K562 (cell line): ENCODE measurements around the gene SMC6. TPM values are rescaled to one million over a fixed set of nuclear protein-coding genes. Genes with fewer than 3 reads are reported as not detected.

Experiments used
- BCOR ChIP-seq: fragments of 450-650 bp; IDR thresholded peaks from 2 replicates; pipeline ENCODE4 v1.6.1; 2016
- BHLHE40 ChIP-seq: IDR thresholded peaks from 2 replicates; pipeline ENCODE4 v1.6.1; 2011; ENCODE audit warnings: low read length, improper control_type of control experiment
- CBX3 ChIP-seq, 2 experiments: IDR thresholded peaks; 1 replicate in 1 of 2; 2 replicates in 1 of 2; pipeline ENCODE4 v1.6.1; 2012; ENCODE audit warnings: inconsistent platforms in 2 of 2, low read length in 2 of 2, borderline replicate concordance in 1 of 2, control low read depth in 1 of 2
- ELF4 ChIP-seq: fragments of 450-650 bp; formaldehyde crosslinking; IDR thresholded peaks from 2 replicates; pipeline ENCODE4 v1.4.0; 2022; ENCODE audit warnings: missing genetic modification characterization
- EWSR1 ChIP-seq: fragments of 450-650 bp; IDR thresholded peaks from 2 replicates; pipeline ENCODE4 v1.6.1; 2018; ENCODE audit warnings: borderline replicate concordance, mild to moderate bottlenecking, low read depth, moderate library complexity; ENCODE audit not compliant: partially characterized antibody
- GABPA ChIP-seq: fragments of 200-800 bp; sonication (Bioruptor generic); conservative IDR thresholded peaks from 2 replicates; pipeline ENCODE4 v1.6.1; 2016; ENCODE audit warnings: low read depth, missing genetic modification characterization, missing compliant biosample characterization
- HES1 ChIP-seq: fragments of 450-650 bp; IDR thresholded peaks from 2 replicates; pipeline ENCODE4 v1.6.1; 2016; ENCODE audit warnings: low read depth, mild to moderate bottlenecking, moderate library complexity
- HLTF ChIP-seq: fragments of 450-650 bp; IDR thresholded peaks from 2 replicates; pipeline ENCODE4 v1.6.1; 2016
- IRF2 ChIP-seq: sonication (generic); formaldehyde crosslinking; IDR thresholded peaks from 2 replicates; pipeline ENCODE4 v1.8.1; 2022; ENCODE audit warnings: mild to moderate bottlenecking, missing genetic modification reagents
- KLF1 ChIP-seq: fragments of 450-650 bp; IDR thresholded peaks from 2 replicates; pipeline ENCODE4 v1.6.1; 2016; ENCODE audit warnings: missing genetic modification characterization, missing compliant biosample characterization
- KLF13 ChIP-seq: fragments of 450-650 bp; IDR thresholded peaks from 2 replicates; pipeline ENCODE4 v1.6.1; 2016; ENCODE audit warnings: missing genetic modification characterization, low read depth, mild to moderate bottlenecking, missing compliant biosample characterization, moderate library complexity, borderline replicate concordance
- LCOR ChIP-seq: sonication (generic); formaldehyde crosslinking; IDR thresholded peaks from 2 replicates; pipeline ENCODE4 v1.8.0; 2022; ENCODE audit warnings: mild to moderate bottlenecking, missing genetic modification reagents
- MTA2 ChIP-seq: fragments of 450-650 bp; IDR thresholded peaks from 2 replicates; pipeline ENCODE4 v1.6.1; 2016; ENCODE audit warnings: low read depth
- MYC ChIP-seq, 2 experiments: fragments of 250-450 bp in 1 of 2; sonication (Bioruptor Pico) in 1 of 2; IDR thresholded peaks; 2 replicates each; pipeline versions ENCODE4 v1.5.1 to v1.6.1; 2012 to 2021; ENCODE audit warnings: low read depth in 2 of 2, borderline replicate concordance in 1 of 2, improper control_type of control experiment in 1 of 2, low read length in 1 of 2, mild to moderate bottlenecking in 1 of 2, moderate library complexity in 1 of 2
- NCOA1 ChIP-seq: fragments of 450-650 bp; IDR thresholded peaks from 2 replicates; pipeline ENCODE4 v1.6.1; 2016; ENCODE audit warnings: low read depth
- NFATC3 ChIP-seq: fragments of 450-650 bp; IDR thresholded peaks from 2 replicates; pipeline ENCODE4 v1.6.1; 2017; ENCODE audit warnings: mild to moderate bottlenecking
- NFRKB ChIP-seq: fragments of 450-650 bp; IDR thresholded peaks from 2 replicates; pipeline ENCODE4 v1.6.1; 2016; ENCODE audit warnings: low read depth
- POLR2AphosphoS5 ChIP-seq: IDR thresholded peaks from 2 replicates; pipeline ENCODE4 v1.6.1; 2011; ENCODE audit warnings: mild to moderate bottlenecking, low read depth, low read length, moderate library complexity; ENCODE audit not compliant: control insufficient read depth, insufficient read depth
- PYGO2 ChIP-seq: fragments of 450-650 bp; IDR thresholded peaks from 2 replicates; pipeline ENCODE4 v1.6.1; 2016; ENCODE audit warnings: mild to moderate bottlenecking, missing genetic modification characterization, moderate library complexity, missing compliant biosample characterization
- SMAD2 ChIP-seq: fragments of 150-350 bp; IDR thresholded peaks from 2 replicates; pipeline ENCODE4 v1.6.1; 2014; ENCODE audit warnings: low read depth, mild to moderate bottlenecking, low read length
- SOX6 ChIP-seq: fragments of 450-650 bp; IDR thresholded peaks from 2 replicates; pipeline ENCODE4 v1.6.1; 2014; ENCODE audit warnings: mild to moderate bottlenecking
- ZBTB5 ChIP-seq: fragments of 450-650 bp; IDR thresholded peaks from 2 replicates; pipeline ENCODE4 v1.6.1; 2017; ENCODE audit warnings: antibody characterized with exemption
- ZKSCAN1 ChIP-seq: fragments of 150-350 bp; IDR thresholded peaks from 2 replicates; pipeline ENCODE4 v1.6.1; 2016; ENCODE audit warnings: low read depth, low read length
- ZNF239 ChIP-seq: fragments of 250-450 bp; sonication (Bioruptor Pico); IDR thresholded peaks from 2 replicates; pipeline ENCODE4 v1.4.0; 2020; ENCODE audit warnings: mild to moderate bottlenecking
- ZNF444 ChIP-seq: fragments of 250-450 bp; sonication (Bioruptor Pico); IDR thresholded peaks from 2 replicates; pipeline ENCODE4 v1.4.0; 2020; ENCODE audit warnings: mild to moderate bottlenecking, moderate library complexity
- ZNF707 ChIP-seq: fragments of 250-450 bp; sonication (Bioruptor Pico); conservative IDR thresholded peaks from 2 replicates; pipeline ENCODE4 v1.8.0; 2022; ENCODE audit warnings: inconsistent platforms, mild to moderate bottlenecking, moderate library complexity
- ZNF76 ChIP-seq: fragments of 250-450 bp; sonication (Bioruptor Pico); IDR thresholded peaks from 2 replicates; pipeline ENCODE4 v1.4.0; 2020; ENCODE audit warnings: mild to moderate bottlenecking, moderate library complexity, borderline replicate concordance
- polyA plus RNA-seq, 8 experiments: library from polyadenylated mRNA; depleted of rRNA in 4 of 8; stranded (reverse) in 5 of 8; unstranded in 3 of 8; fragments of >200 nt; fragmentation: Nextera tagmentation in 2 of 8; fragmentation: Illumina TruSeq in 1 of 8; extraction: Ambion mirVana in 2 of 8; extraction: Trizol in 1 of 8; gene quantifications; 2 replicates each; pipeline versions ENCODE4 v1.2.1 to v1.2.3, GENCODE V29; 2011 to 2014; ENCODE audit warnings: inconsistent platforms in 1 of 8, missing spikeins in 1 of 8
- total RNA-seq, 7 experiments: library from RNA; depleted of rRNA in 6 of 7; stranded (reverse); fragments of >200 nt in 6 of 7; fragmentation: Illumina TruSeq in 2 of 7; extraction: Trizol in 2 of 7; gene quantifications; 2 replicates each; pipeline versions ENCODE4 v1.2.1 to v1.2.3, GENCODE V29; 2011 to 2021; ENCODE audit warnings: low replicate concordance in 1 of 7
- TF ChIP-seq, protein P1 (sequence below): fragments of 450-650 bp; IDR thresholded peaks from 2 replicates; pipeline ENCODE4 v1.6.1; 2016; ENCODE audit warnings: borderline replicate concordance

The SMC6 gene
- total and polyA plus RNA-seq, 9 of the 15 experiments (the other 6 are each of a cell fraction or from before 2014, with no cell fraction given), result 14.2 to 75.9 (median 47.7) TPM

- no peak for TF ChIP-seq ZBTB5
- TF ChIP-seq MYC (IDR thresholded peaks at IDR 0.05; ENCODE audit: low read depth, low read length), result 0 out of 2 replicates have a peak, but pooled peaks have one; percentile 24
- no peak for TF ChIP-seq MYC (CRISPR knock-in tag; IDR thresholded peaks at IDR 0.05; ENCODE audit: borderline replicate concordance, low read depth)
- no peak for TF ChIP-seq POLR2AphosphoS5
- TF ChIP-seq, protein P1, sequence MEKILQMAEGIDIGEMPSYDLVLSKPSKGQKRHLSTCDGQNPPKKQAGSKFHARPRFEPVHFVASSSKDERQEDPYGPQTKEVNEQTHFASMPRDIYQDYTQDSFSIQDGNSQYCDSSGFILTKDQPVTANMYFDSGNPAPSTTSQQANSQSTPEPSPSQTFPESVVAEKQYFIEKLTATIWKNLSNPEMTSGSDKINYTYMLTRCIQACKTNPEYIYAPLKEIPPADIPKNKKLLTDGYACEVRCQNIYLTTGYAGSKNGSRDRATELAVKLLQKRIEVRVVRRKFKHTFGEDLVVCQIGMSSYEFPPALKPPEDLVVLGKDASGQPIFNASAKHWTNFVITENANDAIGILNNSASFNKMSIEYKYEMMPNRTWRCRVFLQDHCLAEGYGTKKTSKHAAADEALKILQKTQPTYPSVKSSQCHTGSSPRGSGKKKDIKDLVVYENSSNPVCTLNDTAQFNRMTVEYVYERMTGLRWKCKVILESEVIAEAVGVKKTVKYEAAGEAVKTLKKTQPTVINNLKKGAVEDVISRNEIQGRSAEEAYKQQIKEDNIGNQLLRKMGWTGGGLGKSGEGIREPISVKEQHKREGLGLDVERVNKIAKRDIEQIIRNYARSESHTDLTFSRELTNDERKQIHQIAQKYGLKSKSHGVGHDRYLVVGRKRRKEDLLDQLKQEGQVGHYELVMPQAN, result no peak
- no peak for TF ChIP-seq IRF2 (CRISPR knock-in tag)
- TF ChIP-seq ZNF239 (CRISPR knock-in tag), result no peak
- TF ChIP-seq ELF4 (CRISPR knock-in tag), result no peak
- TF ChIP-seq NCOA1, result no peak
- TF ChIP-seq GABPA (tag), result no peak
- no peak for TF ChIP-seq MTA2
- TF ChIP-seq SOX6, result no peak
- no peak for TF ChIP-seq NFATC3
- no peak for TF ChIP-seq NFRKB
- TF ChIP-seq ZNF76 (CRISPR knock-in tag), result no peak
- TF ChIP-seq BHLHE40, result 0 out of 2 replicates have a peak, but pooled peaks have one; percentile 35
- no peak for TF ChIP-seq HLTF
- no peak for TF ChIP-seq LCOR
- TF ChIP-seq PYGO2, result no peak
- no peak for TF ChIP-seq KLF1 (tag)
- TF ChIP-seq EWSR1, result no peak
- TF ChIP-seq ZKSCAN1, result peak; percentile 97
- no peak for TF ChIP-seq ZNF707 (CRISPR knock-in tag)
- no peak for TF ChIP-seq SMAD2
- TF ChIP-seq BCOR, result peak; percentile 57; the same call in 1 of the 2 replicates
- peak in 1 of 2 experiments; percentile 11; a peak in 1 of 3 replicates for TF ChIP-seq CBX3 (IDR thresholded peaks at IDR 0.05; ENCODE audit: borderline replicate concordance in 1 of 2, low read length in 2 of 2)
- TF ChIP-seq HES1, result no peak
- no peak for TF ChIP-seq KLF13 (tag)
- no peak for TF ChIP-seq ZNF444 (CRISPR knock-in tag)
These were observed 110.5 kb downstream of the SMC6 start (continued) for GRCh38 chr2:17643031-17643615.
